Body of pancreas (tissue), 4 donors: ENCODE data around the gene DOK5. TPM values are rescaled to one million over a fixed set of nuclear protein-coding genes. Genes with fewer than 3 reads are reported as not detected.

Experiments
- ATAC-seq: fragments of 150-250 bp; one replicate; pipeline ENCODE4 v1.9.1; 2016
- DNase-seq, 4 donors: peaks; one replicate each; pipeline ENCODE4 v3.0.0-alpha.2; 2019
- H3K27ac ChIP-seq, 4 donors: fragments of 200-600 bp; sonication (generic); 1 replicate in 3 of 4; 2 replicates in 1 of 4; pipeline versions ENCODE4 v1.5.1 to v1.6.1; 2016 to 2019; ENCODE audit warnings: mild to moderate bottlenecking in 1 of 4, mixed read lengths in 1 of 4, moderate library complexity in 1 of 4
- H3K27me3 ChIP-seq, 2 donors: fragments of 200-600 bp; sonication (generic); one replicate each; pipeline ENCODE4 v1.6.0; 2016; ENCODE audit warnings: mild to moderate bottlenecking in 1 of 2
- H3K36me3 ChIP-seq, 2 donors: fragments of 200-600 bp; sonication (generic); replicated peaks in 1 of 2; 2 replicates each; pipeline ENCODE4 v1.5.1; 2016; ENCODE audit warnings: low read depth in 2 of 2; ENCODE audit not compliant: insufficient read depth in 1 of 2
- H3K4me1 ChIP-seq: fragments of 200-600 bp; sonication (generic); one replicate; pipeline ENCODE4 v1.6.0; 2016
- H3K4me3 ChIP-seq, 2 donors: fragments of 200-600 bp; sonication (generic); 1 replicate in 1 of 2; 2 replicates in 1 of 2; pipeline ENCODE4 v1.5.1; 2016 to 2019
- H3K9me3 ChIP-seq, 3 donors: fragments of 200-600 bp; sonication (generic); 1 replicate in 2 of 3; 2 replicates in 1 of 3; pipeline ENCODE4 v1.5.1; 2016
- CTCF ChIP-seq, 7 experiments: fragments of 450-650 bp in 4 of 7; fragments of 200-600 bp in 3 of 7; sonication (generic) in 3 of 7; IDR thresholded peaks; one replicate each; pipeline ENCODE4 v1.5.1; 2016 to 2019; ENCODE audit warnings: antibody characterized with exemption in 7 of 7
- POLR2A ChIP-seq, 3 donors: fragments of 450-650 bp; IDR thresholded peaks; one replicate each; pipeline ENCODE4 v1.6.1; 2016; ENCODE audit warnings: antibody characterized with exemption in 3 of 3, mild to moderate bottlenecking in 2 of 3
- WGBS, 2 donors: methylation state at CpG; one replicate each; pipeline ENCODE4 v1.1.5; 2017; 5-methylcytosine and 5-hydroxymethylcytosine counted together
- intact Hi-C: fragments of 100-400 bp; cut with DNase I; formaldehyde crosslinking; loops from one replicate; pipeline ENCODE4 v1.15.1; 2023
- total RNA-seq, 2 donors: library from RNA; depleted of rRNA; stranded (reverse); fragments of >200 nt; gene quantifications; one replicate each; pipeline ENCODE4 v1.1.0, GENCODE V29; 2016

Gene DOK5
- total RNA-seq, 2 donors from 2014 or later = 1.3 TPM; not detected in 1

DNA sequence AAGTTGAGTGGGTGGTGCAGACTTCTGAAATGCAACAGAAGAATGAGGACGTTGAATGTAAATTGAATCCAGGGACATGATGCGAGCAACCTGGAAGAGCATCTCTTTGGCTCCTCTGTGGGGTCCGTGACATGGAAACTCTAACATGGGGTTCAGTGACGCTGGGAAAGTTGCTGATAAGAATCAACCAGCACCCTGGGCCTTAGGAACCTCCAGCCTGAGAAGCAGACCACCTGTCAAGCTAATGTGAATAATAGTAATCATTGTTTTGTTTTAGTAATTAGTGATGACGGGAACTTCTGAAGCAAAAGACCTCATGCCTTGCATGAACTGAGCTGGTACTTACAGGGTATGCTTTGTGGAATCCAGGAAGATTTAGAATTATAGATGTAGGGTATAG is 25.2 kb upstream of the DOK5 start:
- Histone ChIP-seq H3K36me3 (no peaks in the 10 kb centered on the region), H3K9me3 (no peaks in the 10 kb centered on the region), H3K27ac (no peak overlapping the region), H3K4me1 (no peaks in the 10 kb centered on the region), H3K4me3 (no peak overlapping the region), H3K27me3 (no peaks in the 10 kb centered on the region)
- no peak for ATAC-seq
- intact Hi-C loops = no loop called here
- WGBS, 2 donors = 57 to 79% methylated on average over 5 of the region's 5 CpGs
- DNase-seq = no peak
- TF ChIP-seq CTCF (IDR thresholded peaks at IDR 0.05) (no peak), POLR2A (IDR thresholded peaks at IDR 0.05) (no peak)

- TF ChIP-seq POLR2A (IDR thresholded peaks at IDR 0.05) = no peak
- no peak for TF ChIP-seq CTCF (IDR thresholded peaks at IDR 0.05)
- intact Hi-C loops = no loop called here
- ATAC-seq (no peak), DNase-seq (no peak)
- Histone ChIP-seq H3K9me3 (no peaks in the 10 kb centered on the region), H3K27me3 (no peaks in the 10 kb centered on the region), H3K27ac (no peak overlapping the region), H3K4me1 (no peaks in the 10 kb centered on the region), H3K4me3 (no peak overlapping the region), H3K36me3 (no peaks in the 10 kb centered on the region)
- 86 to 89% methylated on average over 9 of the region's 9 CpGs for WGBS, 2 donors
These were observed 24.2 kb upstream of the DOK5 start for GRCh38 chr20:54451171-54451570.

DNA sequence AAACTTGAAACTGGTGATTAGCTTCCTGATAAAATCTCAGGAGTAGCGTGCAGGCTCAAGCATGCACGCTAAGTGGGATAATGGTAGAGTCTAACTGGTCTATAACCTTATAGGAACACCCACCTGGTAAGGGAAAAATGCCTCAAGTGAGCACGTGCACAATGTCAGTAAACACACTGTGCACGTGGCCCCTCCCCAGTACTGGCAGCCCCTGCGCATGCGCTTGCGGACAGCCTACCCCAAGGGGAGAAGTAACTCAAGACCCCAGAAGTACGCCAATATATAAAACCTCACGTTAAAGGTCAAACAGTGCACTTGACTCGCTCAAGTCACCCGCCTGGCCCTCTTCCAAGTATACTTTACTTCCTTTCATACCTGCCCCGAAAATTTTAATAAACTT is 23.1 kb upstream of the DOK5 start:
- no peak overlapping the region for H3K27ac ChIP-seq
- no peaks in the 10 kb centered on the region for H3K9me3 ChIP-seq
- intact Hi-C loops = no loop called here
- WGBS, 2 donors = 83 to 85% methylated on average over 12 of the region's 12 CpGs
- ATAC-seq = no peak
- no peak for DNase-seq
- no peaks in the 10 kb centered on the region for H3K4me1 ChIP-seq
- no peaks in the 10 kb centered on the region for H3K27me3 ChIP-seq
- H3K36me3 ChIP-seq = no peaks in the 10 kb centered on the region
- TF ChIP-seq CTCF (IDR thresholded peaks at IDR 0.05) (no peak), POLR2A (IDR thresholded peaks at IDR 0.05) (no peak)
- no peak overlapping the region for H3K4me3 ChIP-seq

GRCh38 chr20:54454982-54455381 is 20.4 kb upstream of the DOK5 start:
- no peak for TF ChIP-seq CTCF (IDR thresholded peaks at IDR 0.05)
- no peak for TF ChIP-seq POLR2A (IDR thresholded peaks at IDR 0.05)
- H3K4me3 ChIP-seq = no peak overlapping the region
- no peaks in the 10 kb centered on the region for H3K9me3 ChIP-seq
- intact Hi-C loops = no loop called here
- no peaks in the 10 kb centered on the region for H3K27me3 ChIP-seq
- no peak overlapping the region for H3K27ac ChIP-seq
- 69 to 78% methylated on average over 2 of the region's 2 CpGs for WGBS, 2 donors
- H3K4me1 ChIP-seq = no peaks in the 10 kb centered on the region
- ATAC-seq (no peak), DNase-seq (no peak)
- H3K36me3 ChIP-seq = no peaks in the 10 kb centered on the region

DNA sequence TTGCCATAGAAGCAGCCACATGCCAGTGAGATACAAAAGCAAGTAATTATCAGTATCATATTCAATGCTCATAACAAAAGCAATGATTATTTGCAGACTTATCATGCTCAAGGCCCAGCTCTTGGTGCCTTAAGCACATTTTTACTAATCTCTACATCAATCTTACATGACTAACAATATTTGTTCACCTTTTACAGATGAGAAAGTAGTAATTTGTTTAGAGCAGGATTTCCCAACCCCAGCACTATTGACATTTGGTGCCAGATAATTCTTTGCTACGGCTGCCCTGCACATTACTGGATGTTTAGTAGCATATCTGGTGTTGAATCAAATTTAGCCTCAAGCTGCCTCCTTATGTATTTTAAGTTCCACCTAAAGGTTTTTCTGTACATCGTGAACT is 19.0 kb upstream of the DOK5 start:
- Histone ChIP-seq H3K4me1 (no peaks in the 10 kb centered on the region), H3K27me3 (no peaks in the 10 kb centered on the region), H3K4me3 (no peak overlapping the region), H3K36me3 (no peaks in the 10 kb centered on the region), H3K27ac (no peak overlapping the region), H3K9me3 (no peaks in the 10 kb centered on the region)
- ATAC-seq (no peak), DNase-seq (no peak)
- TF ChIP-seq POLR2A (IDR thresholded peaks at IDR 0.05) (no peak), CTCF (IDR thresholded peaks at IDR 0.05) (no peak)
- intact Hi-C loops = no loop called here
- WGBS, 2 donors = 42 to 55% methylated on average over 2 of the region's 2 CpGs
